ENCODE results near the gene FBXO21. TPM values are rescaled to one million over a fixed set of nuclear protein-coding genes. Genes with fewer than 3 reads are reported as not detected.
"Not testable (repeated sequence)": the region's sequence is repeated elsewhere in the genome, so short reads cannot be mapped to it uniquely, and the experiment has no call there.

Gene FBXO21
- total and polyA plus RNA-seq, 2 experiments from 2014 or later: 46.3 to 84.2 TPM

GRCh38 chr12:117196334-117196733, 6.1 kb upstream of the FBXO21 start:
- not testable (repeated sequence) for H3K79me2 ChIP-seq (replicated peaks; ENCODE audit: insufficient read depth); H3K4me1 ChIP-seq (ENCODE audit: insufficient read depth); DNase-seq (ENCODE audit: low spot score); H3K4me3 Mint-ChIP-seq; H3K27ac Mint-ChIP-seq; H3F3A ChIP-seq (replicated peaks; ENCODE audit: low read depth); ATAC-seq; H3K4me3 ChIP-seq; H4K20me1 ChIP-seq (replicated peaks; ENCODE audit: insufficient read depth); H3K27me3 Mint-ChIP-seq (ENCODE audit: insufficient read depth, low read depth, poor library complexity); H3K27me3 ChIP-seq (ENCODE audit: insufficient read depth); H3K36me3 ChIP-seq (ENCODE audit: insufficient read depth); H3K4me2 ChIP-seq; H3K9me2 ChIP-seq (ENCODE audit: insufficient read depth); H3K36me3 Mint-ChIP-seq (ENCODE audit: low read depth); H3K9me3 Mint-ChIP-seq; H3K27ac ChIP-seq (ENCODE audit: low read depth); H3K4me1 Mint-ChIP-seq
- 0 out of 2 replicates have a peak overlapping the region, but pooled peaks have one; percentile 2 for H2AFZ ChIP-seq

GRCh38 chr12:117195027-117195426, 4.8 kb upstream of the FBXO21 start:
- H3K27me3 Mint-ChIP-seq (ENCODE audit: insufficient read depth, low read depth, poor library complexity); H3K9me2 ChIP-seq (ENCODE audit: insufficient read depth); H3K36me3 Mint-ChIP-seq (ENCODE audit: low read depth); H3K27ac ChIP-seq (ENCODE audit: low read depth); H3K4me1 ChIP-seq (ENCODE audit: insufficient read depth); H3K4me3 ChIP-seq; H3K27ac Mint-ChIP-seq; H4K20me1 ChIP-seq (replicated peaks; ENCODE audit: insufficient read depth); DNase-seq (ENCODE audit: low spot score); H3K36me3 ChIP-seq (ENCODE audit: insufficient read depth); H3K79me2 ChIP-seq (replicated peaks; ENCODE audit: insufficient read depth); H3K4me2 ChIP-seq; H3K4me1 Mint-ChIP-seq; H3F3A ChIP-seq (replicated peaks; ENCODE audit: low read depth); H3K9me3 Mint-ChIP-seq; H3K4me3 Mint-ChIP-seq; ATAC-seq; H3K27me3 ChIP-seq (ENCODE audit: insufficient read depth); H2AFZ ChIP-seq: not testable (repeated sequence)

- Mint-ChIP-seq H3K9me3 (no peaks in the 10 kb centered on the region), H3K4me1 (peaks cover 11% of the 10 kb centered on the region), H3K4me3 (no peak overlapping the region), H3K27ac (no peak overlapping the region), H3K36me3 (ENCODE audit: low read depth) (no peaks in the 10 kb centered on the region; the same call in 2 of the 3 replicates), H3K27me3 (ENCODE audit: insufficient read depth, low read depth, poor library complexity) (peaks cover 7% of the 10 kb centered on the region)
- H3K79me2 ChIP-seq (replicated peaks; ENCODE audit: insufficient read depth): peaks cover 9% of the 10 kb centered on the region
- H2AFZ ChIP-seq: no peak overlapping the region
- no peak overlapping the region for H3K27ac ChIP-seq (ENCODE audit: low read depth)
- H3K36me3 ChIP-seq (ENCODE audit: insufficient read depth): no peaks in the 10 kb centered on the region
- H3K27me3 ChIP-seq (ENCODE audit: insufficient read depth): no peaks in the 10 kb centered on the region
- no peaks in the 10 kb centered on the region for H3F3A ChIP-seq (replicated peaks; ENCODE audit: low read depth)
- H3K9me2 ChIP-seq (ENCODE audit: insufficient read depth): no peaks in the 10 kb centered on the region
- H4K20me1 ChIP-seq (replicated peaks; ENCODE audit: insufficient read depth): 0 out of 2 replicates have a peak, but pooled peaks cover 6% of the 10 kb centered on the region
- H3K4me1 ChIP-seq (ENCODE audit: insufficient read depth): peaks cover 8% of the 10 kb centered on the region
- no peak overlapping the region for H3K4me2 ChIP-seq
- DNase-seq (ENCODE audit: low spot score) (no peak), ATAC-seq (no peak)
- H3K4me3 ChIP-seq: no peak overlapping the region
- no peak for TF ChIP-seq POLR2AphosphoS5 (IDR thresholded peaks at IDR 0.05; ENCODE audit: low read depth)
- TF ChIP-seq CTCF (conservative IDR thresholded peaks at IDR 0.05; ENCODE audit: low read depth in 2 of 2): no peak
- no peak for TF ChIP-seq CREB1 (CRISPR knock-in tag; IDR thresholded peaks at IDR 0.05; ENCODE audit: low read depth)
- TF ChIP-seq STAT1 (IDR thresholded peaks at IDR 0.05; ENCODE audit: unreplicated experiment): no peak
- no peak for TF ChIP-seq ZNF114 (CRISPR knock-in tag; IDR thresholded peaks at IDR 0.05)
- TF ChIP-seq ZNF462 (CRISPR knock-in tag; IDR thresholded peaks at IDR 0.05): no peak
Observed at GRCh38 chr12:117193903-117194302, 3.6 kb upstream of the FBXO21 start.
